ENCODE data around the gene APC2.
A peak's percentile ranks its signal among the peaks of the same experiment; 100 is the strongest.

APC2 gene

DNA sequence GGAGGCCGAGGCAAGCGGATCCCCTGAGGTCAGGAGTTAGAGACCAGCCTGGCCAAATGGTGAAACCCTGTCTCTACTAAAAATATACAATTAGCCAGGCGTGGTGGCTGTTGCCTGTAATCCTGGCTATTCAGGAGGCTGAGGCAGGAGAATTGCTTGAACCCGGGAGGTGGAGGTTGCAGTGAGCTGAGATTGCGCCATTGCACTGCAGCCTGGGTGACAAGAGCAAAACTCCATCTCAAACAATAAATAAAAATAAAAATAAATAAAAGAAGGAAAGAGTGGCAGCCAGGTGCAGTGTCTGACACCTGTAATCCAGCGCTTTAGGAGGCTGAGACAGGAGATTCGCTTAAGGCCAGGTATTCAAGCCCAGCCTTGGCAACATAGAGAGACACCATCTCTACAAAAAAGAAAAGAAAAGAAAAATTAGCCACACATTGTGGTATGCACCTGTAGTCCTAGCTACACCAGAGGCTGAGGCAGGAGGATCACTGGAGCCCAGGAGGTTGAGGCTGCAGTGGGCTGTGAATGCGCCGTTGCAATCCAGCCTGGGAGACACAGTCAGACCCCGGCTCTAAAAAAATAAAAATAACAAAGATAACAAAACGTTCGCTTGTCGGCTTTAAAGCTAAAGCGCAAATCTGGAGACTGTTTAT lies 52.6 kb downstream of the APC2 start:
- no peaks in the 10 kb centered on the region for H3K27me3 ChIP-seq (ENCODE audit: control insufficient read depth, insufficient read depth, low read length)
- no peaks in the 10 kb centered on the region for H3K9me3 ChIP-seq (ENCODE audit: control insufficient read depth, insufficient read depth, low read length)
- H3K4me1 ChIP-seq (ENCODE audit: control insufficient read depth, insufficient read depth, low read length) = peaks cover 3% of the 10 kb centered on the region; the same call in 1 of the 2 replicates
- H3K27ac ChIP-seq (ENCODE audit: low read length) = no peak overlapping the region
- WGBS (ENCODE audit: insufficient coverage, insufficient read length) = no CpG with 5 or more reads among the region's 14 CpGs
- DNase-seq (ENCODE audit: low read depth, low spot score) = no peak
- H3K4me3 ChIP-seq (ENCODE audit: low read length) = no peak overlapping the region
- no peaks in the 10 kb centered on the region for H3K36me3 ChIP-seq (ENCODE audit: control insufficient read depth, insufficient read depth, low read length)

DNA sequence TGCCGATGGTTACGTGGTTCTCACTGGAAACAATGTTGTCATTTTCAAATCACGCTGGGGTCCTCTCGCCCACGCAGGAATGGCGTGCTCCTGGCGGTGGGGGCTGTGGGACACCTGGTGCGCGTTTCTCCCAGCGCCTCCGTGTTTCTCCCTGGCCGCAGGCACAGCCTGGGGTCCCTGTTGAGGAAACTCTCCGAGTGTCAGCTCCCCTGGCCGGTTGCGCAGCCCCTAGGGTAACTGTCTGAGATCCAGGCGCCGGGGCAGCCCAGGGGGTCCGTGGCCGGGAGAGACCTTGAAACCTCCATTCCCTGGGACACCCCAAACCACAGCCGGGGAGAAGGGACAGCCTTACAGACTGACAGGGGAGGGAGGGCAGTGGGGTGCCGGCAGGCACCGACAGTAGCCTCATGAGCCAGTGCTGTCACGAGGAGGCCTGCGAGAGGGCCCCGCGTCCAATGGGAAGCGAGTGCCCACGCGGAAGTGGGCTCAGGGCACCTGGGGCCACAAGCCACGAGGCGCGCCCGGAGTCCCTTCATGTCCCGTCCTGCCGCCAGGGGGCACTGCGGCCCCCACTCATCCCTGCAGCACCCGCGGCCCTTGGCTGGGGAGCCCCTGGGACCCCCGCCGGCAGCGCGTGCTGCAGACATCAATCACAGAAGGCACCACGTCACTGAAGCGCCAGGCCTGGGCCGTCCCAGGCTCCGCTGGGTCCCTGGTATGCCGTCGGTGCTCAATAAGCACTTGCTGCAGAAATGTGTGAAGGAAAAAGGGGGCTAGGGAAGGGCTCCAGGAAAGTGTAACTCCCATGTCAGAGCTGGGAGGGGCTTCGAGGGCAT lies 53.4 kb downstream of the APC2 start:
- H3K4me3 ChIP-seq (ENCODE audit: low read length) = peak overlapping the region; percentile 11; the same call in 1 of the 2 replicates
- no peak for DNase-seq (ENCODE audit: low read depth, low spot score)
- H3K4me1 ChIP-seq (ENCODE audit: control insufficient read depth, insufficient read depth, low read length) = peaks cover 3% of the 10 kb centered on the region
- H3K9me3 ChIP-seq (ENCODE audit: control insufficient read depth, insufficient read depth, low read length) = no peaks in the 10 kb centered on the region
- no peak overlapping the region for H3K27ac ChIP-seq (ENCODE audit: low read length)
- no peaks in the 10 kb centered on the region for H3K36me3 ChIP-seq (ENCODE audit: control insufficient read depth, insufficient read depth, low read length)
- H3K27me3 ChIP-seq (ENCODE audit: control insufficient read depth, insufficient read depth, low read length) = no peaks in the 10 kb centered on the region
- WGBS (ENCODE audit: insufficient coverage, insufficient read length) = no CpG with 5 or more reads among the region's 49 CpGs

DNA sequence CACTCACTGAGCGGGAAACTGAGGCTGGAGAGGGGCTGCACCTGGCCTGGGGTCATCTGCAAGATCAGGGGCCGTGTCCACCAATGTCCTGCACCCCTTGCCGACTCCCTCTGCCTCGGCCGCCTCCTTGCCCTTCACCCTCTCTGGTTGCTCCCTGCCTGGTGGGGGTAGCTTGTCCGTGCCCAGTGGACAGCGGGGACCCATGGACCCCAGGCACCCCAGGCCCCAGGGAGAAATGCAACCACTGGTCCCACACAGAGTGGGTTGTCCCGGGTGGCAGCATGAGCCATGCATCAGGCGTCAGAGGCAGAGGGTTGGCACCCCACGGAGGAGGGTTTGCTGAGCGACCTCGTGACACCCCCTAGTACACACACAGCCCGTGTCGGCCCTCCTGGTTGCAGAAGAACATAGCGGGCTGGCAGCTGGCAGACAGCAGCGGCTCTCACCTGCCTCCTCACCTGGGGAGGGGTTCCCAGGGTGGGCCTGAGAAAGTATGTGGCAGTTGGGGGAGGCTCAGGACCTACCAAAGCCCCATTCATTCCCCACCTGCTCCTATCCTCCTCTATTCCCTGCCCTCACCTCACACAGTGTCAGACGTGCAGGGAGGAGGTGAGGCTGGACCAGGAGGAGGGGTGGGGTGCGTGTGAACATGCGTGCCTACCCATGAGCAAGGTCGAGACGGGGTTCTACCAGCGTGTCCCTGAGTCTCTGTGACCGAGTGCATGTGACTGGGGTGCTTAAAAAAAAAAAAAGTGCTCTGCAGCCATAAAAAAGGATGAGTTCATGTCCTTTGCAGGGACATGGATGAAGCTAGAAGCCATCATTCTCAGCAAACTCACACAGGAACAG lies 54.2 kb downstream of the APC2 start:
- no peak overlapping the region for H3K4me3 ChIP-seq (ENCODE audit: low read length)
- no peaks in the 10 kb centered on the region for H3K27me3 ChIP-seq (ENCODE audit: control insufficient read depth, insufficient read depth, low read length)
- H3K27ac ChIP-seq (ENCODE audit: low read length) = no peak overlapping the region
- H3K9me3 ChIP-seq (ENCODE audit: control insufficient read depth, insufficient read depth, low read length) = no peaks in the 10 kb centered on the region
- WGBS (ENCODE audit: insufficient coverage, insufficient read length) = no CpG with 5 or more reads among the region's 23 CpGs
- DNase-seq (ENCODE audit: low read depth, low spot score) = no peak
- no peaks in the 10 kb centered on the region for H3K36me3 ChIP-seq (ENCODE audit: control insufficient read depth, insufficient read depth, low read length)
- peaks cover 6% of the 10 kb centered on the region for H3K4me1 ChIP-seq (ENCODE audit: control insufficient read depth, insufficient read depth, low read length)

DNA sequence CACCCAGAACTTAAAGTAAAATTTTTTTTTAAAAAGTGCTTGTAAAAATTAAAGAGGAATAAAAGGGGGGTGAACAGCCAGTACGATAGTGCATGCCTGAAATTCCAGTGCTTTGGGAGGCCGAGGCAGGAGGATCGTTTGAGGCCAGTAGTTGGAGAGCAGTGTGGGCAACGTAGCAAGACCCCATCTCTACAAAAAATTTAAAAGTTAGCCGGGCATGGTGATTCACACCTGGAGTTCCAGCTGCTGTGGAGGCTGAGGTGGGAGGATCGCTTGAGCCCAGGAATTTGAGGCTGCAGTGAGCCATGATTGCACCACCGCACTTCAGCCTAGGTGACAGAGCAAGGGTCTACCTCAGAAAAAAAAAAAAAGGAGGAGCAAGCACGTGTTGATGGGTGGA lies 55.1 kb downstream of the APC2 start:
- no CpG with 5 or more reads among the region's 8 CpGs for WGBS (ENCODE audit: insufficient coverage, insufficient read length)
- Histone ChIP-seq H3K27me3 (ENCODE audit: control insufficient read depth, insufficient read depth, low read length) (no peaks in the 10 kb centered on the region), H3K9me3 (ENCODE audit: control insufficient read depth, insufficient read depth, low read length) (no peaks in the 10 kb centered on the region), H3K36me3 (ENCODE audit: control insufficient read depth, insufficient read depth, low read length) (no peaks in the 10 kb centered on the region), H3K27ac (ENCODE audit: low read length) (no peak overlapping the region), H3K4me3 (ENCODE audit: low read length) (no peak overlapping the region), H3K4me1 (ENCODE audit: control insufficient read depth, insufficient read depth, low read length) (peaks cover 6% of the 10 kb centered on the region)
- no peak for DNase-seq (ENCODE audit: low read depth, low spot score)

DNA sequence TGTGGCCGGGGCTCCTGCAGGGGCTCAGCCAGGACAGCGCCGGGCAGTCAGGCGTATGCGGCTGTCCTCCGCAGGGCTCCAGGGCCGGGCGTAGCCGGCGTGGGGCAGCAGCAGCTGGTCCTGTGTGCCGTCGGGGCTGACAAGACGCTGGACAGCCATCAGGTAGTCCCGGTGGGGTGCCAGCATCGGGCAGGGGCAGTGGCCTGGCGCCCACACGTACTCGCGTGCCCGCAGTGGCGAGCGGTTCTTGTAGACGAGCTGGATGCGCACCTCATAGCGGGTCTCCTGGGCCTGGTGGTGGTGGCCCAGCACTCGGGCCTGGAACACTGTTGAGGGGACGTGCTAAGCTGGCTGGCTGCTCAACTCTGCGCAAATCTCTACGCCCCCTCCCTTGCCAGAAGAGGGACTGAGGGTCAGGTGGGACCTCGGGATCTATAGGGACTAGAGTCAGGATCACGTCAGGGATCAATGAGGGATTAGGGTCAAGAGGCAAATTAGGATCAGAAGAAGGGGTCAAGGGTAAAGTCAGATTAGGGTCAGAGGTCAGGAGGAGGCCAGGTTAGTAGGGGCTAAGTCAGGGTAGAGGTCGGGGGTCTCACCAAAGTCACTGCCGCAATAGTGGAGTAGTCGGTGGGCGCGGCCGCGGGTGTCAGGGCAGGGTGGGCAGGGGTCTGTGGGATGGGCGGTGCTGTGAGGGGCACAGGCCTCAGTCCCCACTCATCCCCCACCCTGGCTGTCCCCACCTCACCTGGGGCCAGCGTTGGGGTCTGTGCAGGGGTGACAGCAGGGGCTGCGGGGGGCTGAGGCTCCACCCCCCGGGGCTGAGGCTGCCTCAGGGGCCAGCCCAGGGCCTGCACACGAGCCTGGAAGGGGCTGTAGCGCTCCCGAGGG lies 56.3 kb downstream of the APC2 start:
- no peaks in the 10 kb centered on the region for H3K9me3 ChIP-seq (ENCODE audit: control insufficient read depth, insufficient read depth, low read length)
- no peak for DNase-seq (ENCODE audit: low read depth, low spot score)
- no CpG with 5 or more reads among the region's 45 CpGs for WGBS (ENCODE audit: insufficient coverage, insufficient read length)

DNA sequence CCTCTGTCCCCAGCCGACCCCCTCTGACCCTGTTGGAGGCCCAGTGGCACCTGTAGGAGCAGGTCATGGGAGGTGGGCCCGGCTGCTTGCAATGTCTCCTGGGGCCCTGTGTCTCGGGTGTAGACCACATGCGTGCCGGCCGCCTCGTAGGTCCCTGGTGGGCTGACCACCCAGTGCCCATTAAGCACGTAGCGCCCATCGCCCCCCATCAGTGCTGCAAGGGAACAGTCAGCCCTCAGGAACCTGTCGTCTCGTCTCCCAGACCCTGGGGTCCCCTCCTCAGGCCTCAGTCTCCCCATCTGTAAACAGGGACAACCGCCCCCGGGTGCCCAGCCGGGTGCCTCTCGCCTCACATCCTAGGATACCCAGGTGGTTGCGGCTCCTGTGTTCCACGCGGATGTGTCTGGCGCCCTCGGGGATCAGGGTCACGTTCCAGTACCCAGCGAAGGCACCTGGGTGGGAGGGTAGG lies 57.3 kb downstream of the APC2 start:
- peaks cover 6% of the 10 kb centered on the region for H3K4me1 ChIP-seq (ENCODE audit: control insufficient read depth, insufficient read depth, low read length)
- no peaks in the 10 kb centered on the region for H3K36me3 ChIP-seq (ENCODE audit: control insufficient read depth, insufficient read depth, low read length)
- DNase-seq (ENCODE audit: low read depth, low spot score) = no peak
- H3K4me3 ChIP-seq (ENCODE audit: low read length) = no peak overlapping the region
- no peak overlapping the region for H3K27ac ChIP-seq (ENCODE audit: low read length)
- no CpG with 5 or more reads among the region's 23 CpGs for WGBS (ENCODE audit: insufficient coverage, insufficient read length)
- no peaks in the 10 kb centered on the region for H3K27me3 ChIP-seq (ENCODE audit: control insufficient read depth, insufficient read depth, low read length)
- no peaks in the 10 kb centered on the region for H3K9me3 ChIP-seq (ENCODE audit: control insufficient read depth, insufficient read depth, low read length)

More for the DNA sequence above, 56.3 kb downstream of the APC2 start:
- H3K27me3 ChIP-seq (ENCODE audit: control insufficient read depth, insufficient read depth, low read length) = no peaks in the 10 kb centered on the region
- no peaks in the 10 kb centered on the region for H3K36me3 ChIP-seq (ENCODE audit: control insufficient read depth, insufficient read depth, low read length)
- H3K4me1 ChIP-seq (ENCODE audit: control insufficient read depth, insufficient read depth, low read length) = peaks cover 6% of the 10 kb centered on the region
- H3K4me3 ChIP-seq (ENCODE audit: low read length) = no peak overlapping the region
- H3K27ac ChIP-seq (ENCODE audit: low read length) = no peak overlapping the region

DNA sequence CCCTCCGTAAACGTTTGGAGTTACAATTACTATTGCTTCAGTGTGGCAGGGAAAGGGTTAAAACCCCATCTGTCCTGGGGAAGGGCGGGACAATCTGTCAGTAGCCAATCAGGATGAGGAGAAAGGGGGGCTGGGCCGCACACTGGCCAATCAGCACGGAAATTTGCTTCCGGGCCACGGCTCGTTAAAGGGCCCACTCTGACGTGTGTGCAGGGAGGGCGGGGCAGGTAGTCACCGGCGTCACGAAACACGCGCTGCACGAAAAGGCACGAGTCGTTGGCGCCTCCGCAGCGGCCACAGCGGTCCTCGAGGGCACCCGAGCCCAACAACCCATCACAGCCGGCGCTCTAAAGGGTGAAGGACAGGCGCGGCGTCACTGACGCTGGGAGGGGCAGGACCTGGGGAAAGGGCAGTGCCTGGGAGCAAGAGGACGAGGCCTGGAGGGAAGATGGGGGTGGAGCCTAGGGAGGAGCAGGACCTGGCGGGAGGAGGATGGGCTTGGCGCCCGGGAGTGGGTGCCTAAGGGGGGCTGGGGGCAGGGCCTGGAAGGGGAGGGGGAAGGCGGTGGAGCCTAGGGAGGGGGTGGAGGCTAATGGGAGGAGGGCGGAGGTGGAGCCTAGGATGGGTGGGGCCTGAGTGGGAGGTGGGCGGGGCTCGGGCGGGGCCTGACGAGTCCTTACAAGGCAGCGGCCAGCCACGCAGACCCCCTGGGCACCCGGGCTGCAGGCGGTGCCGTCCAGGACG lies 58.0 kb downstream of the APC2 start:
- no peaks in the 10 kb centered on the region for H3K9me3 ChIP-seq (ENCODE audit: control insufficient read depth, insufficient read depth, low read length)
- H3K4me1 ChIP-seq (ENCODE audit: control insufficient read depth, insufficient read depth, low read length) = peaks cover 6% of the 10 kb centered on the region
- peak overlapping the region; percentile 65 for H3K4me3 ChIP-seq (ENCODE audit: low read length)
- no peak overlapping the region for H3K27ac ChIP-seq (ENCODE audit: low read length)
- H3K36me3 ChIP-seq (ENCODE audit: control insufficient read depth, insufficient read depth, low read length) = no peaks in the 10 kb centered on the region
- WGBS (ENCODE audit: insufficient coverage, insufficient read length) = no CpG with 5 or more reads among the region's 46 CpGs
- H3K27me3 ChIP-seq (ENCODE audit: control insufficient read depth, insufficient read depth, low read length) = no peaks in the 10 kb centered on the region
- DNase-seq (ENCODE audit: low read depth, low spot score) = peak; percentile 87

DNA sequence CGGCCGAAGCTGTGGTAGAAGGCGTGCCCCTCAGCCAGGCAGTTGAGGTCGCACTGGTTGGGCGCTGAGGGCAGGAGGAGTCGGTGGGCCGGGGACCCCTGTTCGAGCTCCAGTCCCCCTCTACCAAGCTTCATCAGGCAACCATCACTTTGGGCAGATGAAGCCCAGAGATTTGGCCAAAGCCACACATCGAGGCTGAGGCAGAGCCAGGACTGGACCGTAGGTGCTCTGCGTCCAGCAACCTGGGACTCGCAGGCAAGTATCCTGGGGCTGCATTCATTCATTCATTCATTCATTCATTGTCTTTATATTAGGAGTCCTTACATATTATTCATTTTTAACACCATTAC lies 58.6 kb downstream of the APC2 start:
- Histone ChIP-seq H3K27me3 (ENCODE audit: control insufficient read depth, insufficient read depth, low read length) (no peaks in the 10 kb centered on the region), H3K27ac (ENCODE audit: low read length) (no peak overlapping the region), H3K9me3 (ENCODE audit: control insufficient read depth, insufficient read depth, low read length) (no peaks in the 10 kb centered on the region), H3K36me3 (ENCODE audit: control insufficient read depth, insufficient read depth, low read length) (no peaks in the 10 kb centered on the region), H3K4me3 (ENCODE audit: low read length) (peak overlapping the region; percentile 26), H3K4me1 (ENCODE audit: control insufficient read depth, insufficient read depth, low read length) (peaks cover 3% of the 10 kb centered on the region)
- WGBS (ENCODE audit: insufficient coverage, insufficient read length) = no CpG with 5 or more reads among the region's 12 CpGs
- no peak for DNase-seq (ENCODE audit: low read depth, low spot score)

DNA sequence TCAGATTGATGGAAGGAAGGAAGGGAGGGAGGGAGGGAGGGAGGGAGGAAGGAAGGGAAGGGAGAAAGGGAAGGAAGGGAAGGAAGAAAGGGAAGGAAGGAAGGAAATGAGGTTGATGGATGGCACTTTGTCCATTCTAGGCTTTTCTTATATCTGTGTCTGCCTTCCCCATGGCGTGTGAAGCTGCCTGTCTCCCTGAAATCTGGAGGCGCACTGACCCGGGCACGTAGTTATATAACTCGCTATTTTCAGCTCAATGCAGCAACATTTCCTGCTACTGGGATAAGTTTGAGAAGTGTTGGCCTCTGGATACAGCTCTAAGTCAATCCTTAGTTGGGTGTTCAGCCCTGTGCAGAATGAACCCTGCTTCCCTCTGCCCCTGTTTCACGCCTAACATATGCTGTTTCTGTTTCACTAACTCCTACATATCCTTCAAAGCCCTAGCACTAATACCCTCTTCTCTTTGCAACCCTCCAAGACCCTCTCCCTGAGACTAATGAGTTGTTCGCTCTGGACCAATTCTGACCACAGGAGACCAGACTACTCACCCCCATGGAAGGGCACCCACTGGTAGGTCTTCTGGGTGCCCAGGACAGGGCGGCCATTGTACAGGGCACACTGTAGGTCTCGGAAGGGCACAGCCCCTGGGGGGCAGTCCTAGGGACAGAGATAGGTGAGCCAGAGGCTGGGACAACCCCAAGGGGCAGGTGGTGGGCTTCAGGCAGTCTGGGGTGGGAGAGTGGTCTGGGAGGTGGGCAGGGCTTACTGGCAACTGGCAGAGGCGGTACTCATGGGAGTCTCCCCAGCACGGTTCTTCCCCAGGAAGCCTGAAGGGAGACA lies 59.9 kb downstream of the APC2 start:
- no peaks in the 10 kb centered on the region for H3K36me3 ChIP-seq (ENCODE audit: control insufficient read depth, insufficient read depth, low read length)
- no peak for DNase-seq (ENCODE audit: low read depth, low spot score)
- no peaks in the 10 kb centered on the region for H3K9me3 ChIP-seq (ENCODE audit: control insufficient read depth, insufficient read depth, low read length)
- WGBS (ENCODE audit: insufficient coverage, insufficient read length) = no CpG with 5 or more reads among the region's 11 CpGs
- H3K4me1 ChIP-seq (ENCODE audit: control insufficient read depth, insufficient read depth, low read length) = peaks cover 3% of the 10 kb centered on the region
- H3K4me3 ChIP-seq (ENCODE audit: low read length) = no peak overlapping the region
- no peak overlapping the region for H3K27ac ChIP-seq (ENCODE audit: low read length)
- H3K27me3 ChIP-seq (ENCODE audit: control insufficient read depth, insufficient read depth, low read length) = no peaks in the 10 kb centered on the region

All from iPS DF 6.9 (cell line).